Activated T-cell treated with anti-CD3 and anti-CD28 coated beads, Interleukin-2, amount 50 U/mL, for 1 hour (primary cell): ENCODE data around the gene GORASP2.

Source experiments
- DNase-seq: peaks from one replicate; pipeline ENCODE4 v3.0.0-alpha.2; 2020

Gene GORASP2

DNA sequence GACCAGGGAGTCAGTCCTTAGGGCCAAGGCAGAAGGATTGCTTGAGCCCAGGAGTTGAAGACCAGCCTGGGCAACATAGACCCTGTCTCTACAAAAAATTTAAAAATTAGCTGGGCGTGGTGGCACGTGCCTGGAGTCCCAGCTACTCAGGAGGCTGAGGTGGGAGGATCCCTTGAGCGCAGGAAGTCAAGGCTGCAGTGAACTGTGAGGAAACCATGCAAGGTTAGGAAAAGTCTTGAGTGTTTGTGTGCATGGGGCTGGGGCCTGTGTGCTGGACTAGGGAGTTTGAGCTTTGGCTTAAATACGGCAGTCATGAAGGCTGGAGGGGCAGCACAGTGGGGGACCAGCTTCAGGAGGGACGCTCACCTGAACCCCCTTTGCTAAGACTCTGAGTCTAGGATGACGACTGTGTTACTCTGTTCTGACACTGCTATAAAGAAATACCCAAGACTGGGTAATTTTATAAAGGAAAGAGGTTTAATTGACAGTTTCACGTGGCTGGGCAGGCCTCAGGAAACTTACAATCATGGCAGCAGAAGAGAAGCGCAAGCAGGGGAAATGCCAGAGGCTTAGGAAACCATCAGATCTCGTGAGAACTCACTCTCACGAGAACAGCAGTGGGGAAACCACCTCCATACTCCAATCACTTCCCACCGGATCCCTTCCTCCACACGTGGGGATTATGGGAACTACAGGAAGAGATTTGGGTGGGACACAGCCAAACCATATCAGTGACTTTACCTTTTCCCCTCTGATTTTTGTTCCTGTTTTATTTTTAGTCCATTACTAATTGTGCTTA is 39.4 kb downstream of the GORASP2 start:
- no peak for DNase-seq

DNA sequence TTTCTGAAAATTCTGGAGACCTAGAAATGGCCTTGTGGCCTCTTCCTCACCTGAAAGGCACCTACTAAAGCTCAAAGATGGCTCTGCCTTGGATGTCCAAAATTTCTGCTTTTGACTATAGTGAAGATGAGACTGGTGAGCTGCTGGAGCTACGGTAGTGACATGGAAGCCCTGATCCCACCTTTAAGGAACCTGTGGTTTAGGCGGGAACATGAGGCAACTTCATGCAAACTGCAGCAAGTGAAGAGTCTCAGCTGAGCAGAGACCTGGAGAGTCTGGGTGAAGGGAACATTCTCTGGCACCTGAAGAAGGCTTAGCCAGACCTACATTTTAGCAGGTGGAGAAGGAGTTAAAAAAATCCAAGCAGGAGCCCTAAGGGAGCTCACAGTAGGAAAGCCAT is 40.0 kb downstream of the GORASP2 start:
- no peak for DNase-seq

- no peak for DNase-seq
Measured at GRCh38 chr2:170969872-170970496, 40.9 kb downstream of the GORASP2 start.

DNA sequence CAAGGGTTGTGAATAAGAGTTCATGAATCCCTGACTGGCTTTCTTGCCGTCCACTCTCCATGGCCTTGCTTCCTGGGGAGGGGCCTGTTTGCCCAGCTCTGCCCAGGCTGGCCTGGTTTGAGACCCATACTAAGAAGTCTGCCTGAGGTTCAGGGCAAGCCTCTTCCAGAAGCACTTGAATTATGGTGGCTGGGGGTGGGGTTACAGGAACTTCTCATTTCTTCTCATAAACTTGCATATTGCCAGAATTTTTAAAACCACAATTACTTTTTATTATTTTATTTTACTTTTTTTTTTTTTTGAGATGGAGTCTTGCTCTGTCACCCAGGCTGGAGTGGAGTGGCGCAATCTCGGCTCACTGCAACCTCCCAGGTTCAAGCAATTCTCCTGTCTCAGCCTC is 42.0 kb downstream of the GORASP2 start:
- no peak for DNase-seq

DNA sequence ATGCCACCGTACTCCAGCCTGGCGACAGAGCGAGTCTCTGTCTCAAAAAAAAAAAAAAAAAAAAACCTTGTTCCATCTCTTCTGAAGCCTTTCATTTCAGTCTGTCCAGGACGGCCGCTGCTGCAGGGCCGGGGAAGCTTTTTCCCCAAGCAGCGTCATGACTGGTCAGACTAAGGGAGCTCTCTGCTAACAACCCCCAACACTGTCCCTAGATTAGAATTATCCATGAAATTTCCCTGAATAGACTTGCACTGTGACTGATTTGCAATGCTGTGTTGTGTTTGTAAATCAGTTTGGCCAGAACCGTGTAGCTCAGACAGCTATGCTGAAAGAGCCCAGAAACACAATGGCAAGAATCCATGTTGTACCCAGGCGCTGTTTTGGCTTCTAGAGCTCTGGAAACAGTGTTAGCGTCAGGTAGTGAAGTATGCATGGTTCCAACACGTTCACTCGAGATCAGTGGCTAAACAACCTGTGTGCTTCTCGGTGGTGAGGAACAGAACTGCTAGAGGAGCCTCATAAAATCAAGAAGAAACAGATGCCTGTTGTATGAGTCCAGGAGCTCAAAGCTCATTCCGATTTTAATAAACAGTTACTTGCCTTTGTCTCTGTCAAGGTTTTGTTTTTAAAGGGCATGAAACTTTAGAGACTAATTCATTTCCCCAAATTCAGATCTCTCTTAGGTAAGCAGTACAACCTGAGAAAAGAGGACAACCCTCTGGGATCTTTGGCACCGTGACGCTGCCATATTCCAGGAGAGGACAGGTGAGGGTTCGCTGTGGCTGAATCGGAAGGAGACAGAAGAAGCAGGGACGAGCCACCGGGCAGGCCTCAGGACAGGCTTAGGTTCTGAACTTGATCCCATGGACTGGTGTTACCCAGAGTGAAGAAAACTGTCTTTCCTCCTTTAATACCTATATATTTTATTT is 43.5 kb downstream of the GORASP2 start:
- DNase-seq: no peak

DNA sequence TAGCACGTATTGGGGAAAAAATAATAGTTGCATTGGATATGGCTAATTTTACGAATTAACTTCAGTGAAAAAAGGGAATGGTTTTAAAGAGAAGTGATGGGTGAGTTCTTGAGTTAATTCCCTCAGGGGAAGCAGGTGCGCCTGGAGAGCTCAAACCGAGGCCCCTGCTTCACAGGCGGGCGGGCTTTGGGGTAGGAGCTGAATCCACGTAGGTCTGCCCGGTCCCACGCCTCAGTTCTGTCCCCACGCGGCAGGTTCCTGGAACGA is 44.1 kb downstream of the GORASP2 start:
- no peak for DNase-seq

DNA sequence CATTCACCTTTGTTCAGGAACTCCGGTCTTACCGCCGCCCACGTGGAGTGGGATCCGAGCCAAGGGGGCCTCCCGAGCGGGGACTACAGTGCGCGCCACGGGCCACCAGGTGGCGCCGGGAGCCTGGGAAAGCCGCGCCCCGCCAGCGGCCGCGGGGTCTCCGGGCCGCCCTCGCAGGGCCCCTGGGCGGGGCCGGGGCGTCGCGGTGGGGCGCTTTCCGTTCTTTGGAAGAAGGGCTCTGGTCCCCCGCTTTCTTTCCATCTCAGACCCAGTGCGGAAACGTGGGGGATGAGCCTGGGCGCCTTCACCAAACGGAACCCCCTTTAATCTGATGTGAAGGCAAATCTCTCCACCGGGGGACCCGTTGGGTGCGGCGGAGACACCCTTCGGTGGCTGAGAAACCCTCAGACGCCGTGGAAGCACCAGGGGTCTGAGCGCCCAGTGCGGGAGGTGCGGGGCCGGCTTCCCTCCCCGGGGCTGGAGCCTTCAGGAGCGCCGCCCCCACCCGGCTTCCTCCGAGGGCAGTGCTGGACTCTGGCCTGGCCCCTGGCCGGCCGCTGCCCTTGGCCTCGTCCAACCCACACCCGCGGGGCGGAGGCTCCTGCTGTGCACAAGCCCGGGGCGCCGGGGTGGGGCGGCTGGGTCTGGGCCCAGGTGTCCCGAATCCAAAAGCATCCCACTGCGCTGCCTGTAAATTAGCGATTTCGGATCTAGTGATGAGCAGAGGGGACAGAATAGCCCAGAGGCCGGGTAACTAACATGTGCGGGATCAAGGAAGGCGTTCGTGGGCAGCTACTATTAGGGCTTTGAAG is 44.6 kb downstream of the GORASP2 start:
- peak; percentile 94 for DNase-seq

DNA sequence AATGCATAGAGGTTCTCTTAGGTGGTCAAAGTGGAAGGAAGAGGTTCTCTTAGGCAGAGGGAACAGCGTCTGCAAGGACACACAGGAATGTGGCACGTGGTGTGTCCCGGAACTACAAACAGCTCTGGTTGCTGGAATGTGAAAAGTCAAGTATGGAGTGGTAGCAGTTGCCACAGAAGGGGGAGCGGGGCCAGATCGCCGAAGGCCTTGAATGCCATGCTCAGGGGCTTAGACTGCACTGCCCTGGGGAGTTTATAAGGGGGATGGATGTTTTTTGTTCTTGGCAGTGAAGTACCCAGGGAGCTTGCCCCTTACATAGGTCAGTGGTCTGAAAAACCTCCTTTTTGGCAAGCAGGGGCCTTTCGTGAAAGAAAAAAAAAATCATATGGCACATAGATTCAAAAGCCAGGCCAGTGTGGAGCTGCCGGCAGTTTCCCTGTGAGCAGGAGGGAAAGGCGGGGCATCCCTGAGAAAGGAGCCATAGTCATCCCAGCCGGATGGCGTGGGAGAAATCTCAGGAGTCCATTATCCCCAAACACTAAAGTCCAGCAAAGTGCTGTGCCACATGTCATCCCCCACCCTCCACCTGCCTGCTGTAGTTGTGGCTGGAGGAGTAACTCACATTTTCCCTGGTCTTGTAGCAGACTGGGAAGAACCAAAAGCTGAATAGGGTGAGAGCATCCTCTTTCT is 45.4 kb downstream of the GORASP2 start:
- DNase-seq: no peak

- no peak for DNase-seq
Measured at GRCh38 chr2:170975127-170975942, 46.3 kb downstream of the GORASP2 start.

- DNase-seq: no peak
Measured at GRCh38 chr2:170975943-170976270, 46.9 kb downstream of the GORASP2 start.

DNA sequence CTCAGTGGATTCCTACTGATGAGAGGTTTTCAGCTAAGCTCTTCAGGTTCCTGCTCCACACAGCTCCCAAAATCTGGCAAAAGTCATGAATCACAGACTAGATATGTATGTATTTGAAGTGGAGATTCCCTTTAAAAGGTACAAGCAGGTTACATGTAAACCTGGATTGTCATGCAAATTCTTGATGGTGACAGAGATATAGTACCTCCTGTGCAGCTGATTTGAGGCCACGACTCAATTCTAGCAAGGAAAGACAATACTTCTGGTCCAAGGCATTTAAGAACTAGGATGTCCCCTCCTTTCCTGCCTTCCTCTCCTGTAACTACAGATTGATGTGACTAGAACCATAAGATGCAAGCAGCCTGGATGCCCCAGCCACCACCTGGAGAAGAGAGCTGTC is 55.0 kb downstream of the GORASP2 start:
- DNase-seq: no peak

DNA sequence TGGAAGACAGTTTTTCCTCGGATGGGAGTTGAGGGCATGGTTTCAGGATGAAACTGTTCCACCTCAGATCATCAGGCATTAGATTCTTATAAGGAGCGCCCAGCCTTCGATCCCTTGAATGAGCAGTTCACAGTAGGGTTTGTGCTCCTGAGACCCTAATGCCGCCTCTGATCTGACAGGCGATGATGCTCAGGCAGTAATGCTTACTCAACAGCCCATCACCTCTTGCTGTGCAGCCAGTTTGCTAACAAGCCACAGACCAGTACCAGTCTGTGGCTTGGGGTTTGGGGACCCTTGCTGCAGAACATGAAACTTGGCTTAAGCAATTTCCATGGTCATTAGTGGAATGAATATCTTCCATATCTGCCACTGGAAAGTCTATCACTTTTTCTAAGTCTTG is 56.4 kb downstream of the GORASP2 start:
- DNase-seq: no peak

DNA sequence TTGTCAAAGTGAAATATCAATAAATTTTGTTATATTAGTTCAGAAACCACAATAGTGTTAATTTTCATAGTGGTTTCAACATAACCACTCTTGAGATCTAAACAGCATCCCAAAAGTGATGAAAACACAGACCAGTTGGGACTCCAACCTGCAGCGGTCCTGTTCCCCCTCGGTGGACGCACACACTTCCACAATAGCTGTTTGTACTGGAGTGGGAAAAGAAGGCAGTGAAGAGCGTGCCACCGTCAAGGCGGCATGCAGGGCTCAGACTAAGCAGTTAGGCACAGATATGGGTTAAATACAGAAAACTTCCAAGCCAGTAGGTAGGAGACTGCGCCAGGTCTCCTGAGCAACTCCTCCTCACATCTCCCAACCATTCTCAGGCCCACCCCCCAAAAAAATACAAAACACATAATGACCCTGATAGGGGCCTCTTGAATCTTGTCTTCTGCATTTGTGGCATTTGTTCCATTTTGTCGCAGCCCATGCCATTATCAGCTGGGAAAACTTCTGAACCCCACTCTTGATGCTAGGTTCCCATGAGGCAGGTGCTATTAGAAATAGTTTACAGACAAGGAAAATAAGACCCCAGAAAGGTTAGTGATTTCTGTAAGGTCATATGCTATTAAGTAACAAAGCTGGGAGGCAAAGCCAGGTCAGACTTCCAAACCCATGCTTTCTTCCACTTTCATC is 57.7 kb downstream of the GORASP2 start:
- no peak for DNase-seq

DNA sequence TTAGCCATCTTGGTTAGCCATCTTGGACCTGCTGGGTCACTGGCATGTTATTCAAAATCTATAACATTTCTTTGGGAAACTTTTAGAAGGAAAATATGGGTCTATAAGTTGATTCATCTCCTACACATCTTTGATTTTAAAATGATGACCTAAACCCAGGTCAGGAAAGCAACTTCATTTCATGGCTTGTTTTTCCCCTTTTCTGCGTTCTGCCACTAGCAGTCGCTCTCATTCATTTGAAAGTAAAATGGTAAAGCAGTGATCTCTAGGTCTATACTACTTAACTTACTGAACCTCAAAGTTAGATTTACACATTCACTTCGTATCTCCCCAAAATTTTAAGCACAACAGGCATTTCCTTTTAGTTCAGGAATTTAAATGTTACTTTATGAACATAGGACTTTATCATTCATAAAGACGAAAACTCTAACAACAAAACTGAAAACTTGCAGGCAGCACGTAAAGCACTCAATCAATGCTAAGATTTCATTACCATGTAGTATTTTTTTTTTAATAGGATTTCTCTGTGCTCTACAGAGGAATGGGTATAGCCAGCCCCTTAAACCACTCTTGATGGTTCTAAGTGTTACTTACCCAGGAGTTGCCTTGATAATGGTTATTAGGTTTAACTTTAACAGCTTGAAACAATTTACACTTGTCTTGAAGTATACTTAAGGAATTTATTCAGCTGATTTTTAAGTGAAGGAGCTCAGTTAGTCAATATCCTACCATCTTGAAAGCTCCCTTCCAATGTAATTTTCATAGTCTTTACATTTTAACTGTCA is 62.5 kb downstream of the GORASP2 start:
- no peak for DNase-seq

DNA sequence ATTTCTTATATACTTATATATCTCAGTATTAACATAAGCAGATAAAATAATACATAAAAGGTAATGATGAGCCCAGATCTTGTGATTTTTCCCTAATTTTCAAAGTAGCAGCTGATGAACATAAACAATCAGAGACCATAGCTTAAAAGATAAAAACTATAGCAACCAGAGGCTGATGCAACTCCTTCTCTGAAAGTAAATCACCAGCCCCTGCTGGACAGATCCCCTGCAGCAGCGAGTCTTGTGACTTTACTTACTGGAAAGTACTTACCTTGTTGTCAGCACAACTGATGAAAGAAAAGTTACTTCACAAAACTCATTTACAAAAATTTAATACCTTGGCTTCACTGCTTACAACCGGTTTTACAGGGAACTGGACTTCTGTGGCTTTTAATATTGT is 67.3 kb downstream of the GORASP2 start:
- DNase-seq: no peak

DNA sequence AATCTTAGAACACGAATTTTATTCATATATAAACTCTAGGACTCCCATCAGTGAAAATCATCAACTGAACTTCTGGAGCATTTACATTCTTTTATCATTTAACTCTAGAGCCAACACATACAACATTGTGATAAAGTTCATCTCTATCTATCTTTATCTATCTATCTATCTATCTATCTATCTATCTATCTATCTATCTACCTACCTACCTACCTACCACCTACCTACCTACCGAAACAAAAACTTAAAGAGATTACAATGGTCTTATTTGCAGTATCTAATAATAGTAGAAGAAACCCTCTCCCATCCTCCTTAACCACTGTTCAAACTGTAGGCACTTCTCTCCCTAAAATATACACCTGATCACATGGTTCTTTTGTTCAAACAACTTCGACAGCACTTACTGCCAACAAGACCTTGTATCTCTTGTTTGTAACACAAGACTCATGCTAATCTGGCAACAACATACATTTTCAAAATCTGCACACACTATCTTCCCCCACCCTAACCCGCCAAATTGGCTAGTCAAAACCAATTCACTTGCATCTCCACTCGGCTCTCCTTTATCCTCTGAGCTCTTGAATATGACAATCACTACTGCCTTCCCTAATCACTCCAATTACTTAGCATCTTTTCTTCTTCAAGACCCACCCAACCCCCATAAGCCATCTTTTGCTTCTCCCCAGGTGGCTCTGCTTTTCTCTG is 69.0 kb downstream of the GORASP2 start:
- no peak for DNase-seq

DNA sequence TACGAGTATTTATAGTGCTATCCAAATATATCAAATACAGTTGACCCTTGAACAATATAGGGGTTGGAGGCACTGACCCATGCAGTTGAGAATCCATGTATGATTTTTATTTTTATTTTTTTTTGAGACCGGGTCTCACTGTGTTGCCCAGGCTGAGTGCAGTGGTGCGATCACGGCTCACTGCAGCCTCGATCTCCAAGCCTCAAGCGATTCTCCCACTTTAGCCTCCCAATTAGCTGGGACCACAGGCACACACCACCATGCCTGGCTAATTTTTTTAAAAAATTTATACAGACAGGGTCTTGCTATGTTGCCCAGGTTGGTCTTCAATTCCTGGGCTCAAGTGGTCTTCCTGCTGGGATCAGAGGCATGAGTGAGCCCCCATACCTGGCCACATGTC is 70.6 kb downstream of the GORASP2 start:
- DNase-seq: no peak

GRCh38 chr2:171004363-171004762 is 75.3 kb downstream of the GORASP2 start:
- no peak for DNase-seq

- DNase-seq: no peak
Measured at GRCh38 chr2:171004833-171005232, 75.8 kb downstream of the GORASP2 start.
